OCI-LY3 (cell line): ENCODE measurements around the gene PPP6R3.

Source experiments
- CTCF ChIP-seq: fragments of 200-600, 300-600 bp; sonication (generic); IDR thresholded peaks from 2 replicates; pipeline ENCODE4 v1.5.1; 2014; ENCODE audit warnings: antibody characterized with exemption, low read length, low read depth
- EZH2phosphoT487 ChIP-seq: fragments of 200-600 bp; shearing (Covaris generic); IDR thresholded peaks from 2 replicates; pipeline ENCODE4 v1.6.1; 2018; ENCODE audit warnings: antibody characterized with exemption, mixed run types, low read depth

- TF ChIP-seq CTCF, result no peak
- no peak for TF ChIP-seq EZH2phosphoT487
These were observed 110.1 kb downstream of the PPP6R3 start for GRCh38 chr11:68570691-68571090.
